GM12878 (cell line): ENCODE results near the gene CETP. TPM values are rescaled to one million over a fixed set of nuclear protein-coding genes. Genes with fewer than 3 reads are reported as not detected.

ENCODE experiments used
- ATAC-seq: fragments of 200-7000 bp; cut with Tn5 transposase; 3 replicates; pipeline ENCODE4 v1.9.1; 2020; ENCODE audit warnings: mild to moderate bottlenecking, moderate library complexity
- BruUV-seq: library from RNA; stranded (reverse); fragments of 400-500 nt; replicated peaks from 2 replicates; lab custom pipeline; 2021; lab: Mats Ljungman, UMichigan
- CTCF ChIA-PET: fragments of 300-600 bp; sonication (Branson Sonifier 250); formaldehyde crosslinking; extraction: SDS; loops from one replicate; lab custom pipeline; 2021; ENCODE audit warnings: inconsistent platforms; lab: Yijun Ruan, JAX
- POLR2A ChIA-PET: fragments of 350-600 bp; formaldehyde crosslinking; extraction: SDS; loops from one replicate; lab custom pipeline; 2021; ENCODE audit warnings: inconsistent platforms; lab: Charles Lee
- RAD21 ChIA-PET: fragments of 300-600 bp; sonication (Branson Sonifier 250); formaldehyde crosslinking; loops from one replicate; lab custom pipeline; 2023; ENCODE audit warnings: antibody characterized with exemption; ENCODE audit not compliant: unreplicated experiment; lab: Charles Lee
- SMC1A ChIA-PET: fragments of 300-600 bp; sonication (Branson Sonifier 250); formaldehyde crosslinking; loops from one replicate; lab custom pipeline; 2023; ENCODE audit not compliant: unreplicated experiment, uncharacterized antibody; lab: Charles Lee
- DNase-seq: peaks from one replicate; pipeline ENCODE4 v3.0.0-alpha.2; 2011; ENCODE audit warnings: low read depth, low spot score
- FAIRE-seq: peaks from 3 replicates; lab custom pipeline; 2011; peaks lifted over from hg19 to GRCh38; lab: Jason Lieb, UNC
- H2AFZ ChIP-seq: 2 replicates; pipeline ENCODE4 v1.6.0; 2011; ENCODE audit warnings: low read depth, low read length, control low read depth; ENCODE audit not compliant: control insufficient read depth
- H3K27ac ChIP-seq: 2 replicates; pipeline ENCODE4 v1.5.1; 2011; ENCODE audit warnings: control low read depth; ENCODE audit not compliant: control insufficient read depth, insufficient read depth
- H3K27me3 ChIP-seq, 2 experiments: replicated peaks in 1 of 2; 2 replicates each; pipeline versions ENCODE4 v1.6.0 to v1.6.1; 2011; ENCODE audit warnings: low read length in 1 of 2; ENCODE audit not compliant: control insufficient read depth in 2 of 2, insufficient read depth in 2 of 2
- H3K36me3 ChIP-seq, 2 experiments: 2 replicates each; pipeline ENCODE4 v1.5.1; 2011; ENCODE audit warnings: low read length in 1 of 2; ENCODE audit not compliant: control insufficient read depth in 2 of 2, insufficient read depth in 2 of 2
- H3K4me1 ChIP-seq: 2 replicates; pipeline ENCODE4 v1.6.1; 2011; ENCODE audit warnings: mild to moderate bottlenecking, low read length, moderate library complexity, mixed read lengths; ENCODE audit not compliant: control insufficient read depth, insufficient read depth
- H3K4me2 ChIP-seq: 2 replicates; pipeline ENCODE4 v1.6.0; 2011; ENCODE audit warnings: control low read depth; ENCODE audit not compliant: control insufficient read depth, insufficient read depth
- H3K4me3 ChIP-seq: fragments of 200-600 bp; sonication (generic); 2 replicates; pipeline ENCODE4 v1.5.1; 2016
- H3K79me2 ChIP-seq: 2 replicates; pipeline ENCODE4 v1.6.0; 2011; ENCODE audit warnings: low read length; ENCODE audit not compliant: control insufficient read depth, insufficient read depth
- H3K9ac ChIP-seq: 2 replicates; pipeline ENCODE4 v1.8.0; 2011; ENCODE audit warnings: low read length, control low read depth, mixed read lengths; ENCODE audit not compliant: control insufficient read depth, insufficient read depth
- H3K9me3 ChIP-seq: replicated peaks from 3 replicates; pipeline ENCODE4 v1.5.1; 2011; ENCODE audit warnings: mild to moderate bottlenecking, low read length; ENCODE audit not compliant: control insufficient read depth, insufficient read depth
- H4K20me1 ChIP-seq: 2 replicates; pipeline ENCODE4 v1.6.0; 2011; ENCODE audit not compliant: control insufficient read depth, insufficient read depth
- CHD2 ChIP-seq: IDR thresholded peaks from 2 replicates; pipeline ENCODE4 v1.6.1; 2011; ENCODE audit warnings: low read depth, low read length, improper control_type of control experiment, borderline replicate concordance
- CHD4 ChIP-seq: fragments of 200-600 bp; sonication (generic); IDR thresholded peaks from 2 replicates; pipeline ENCODE4 v1.6.1; 2016; ENCODE audit warnings: mild to moderate bottlenecking
- HDAC6 ChIP-seq: fragments of 200-600 bp; sonication (generic); IDR thresholded peaks from one replicate; pipeline ENCODE4 v1.8.0; 2017; ENCODE audit warnings: antibody characterized with exemption; ENCODE audit not compliant: unreplicated experiment
- HSF1 ChIP-seq: fragments of 150-350 bp; IDR thresholded peaks from 2 replicates; pipeline ENCODE4 v1.6.1; 2014; ENCODE audit warnings: mild to moderate bottlenecking, low read depth, low read length
- MEF2A ChIP-seq: IDR thresholded peaks from 2 replicates; pipeline ENCODE4 v1.6.1; 2011; ENCODE audit warnings: low read depth, mild to moderate bottlenecking, low read length, moderate library complexity; ENCODE audit not compliant: insufficient read depth
- PRDM15 ChIP-seq: fragments of 450-650 bp; formaldehyde crosslinking; IDR thresholded peaks from 2 replicates; pipeline ENCODE4 v1.4.0; 2020; ENCODE audit warnings: mild to moderate bottlenecking, moderate library complexity
- RELB ChIP-seq: fragments of 450-650 bp; IDR thresholded peaks from 2 replicates; pipeline ENCODE4 v1.6.1; 2017; ENCODE audit warnings: low read depth, mild to moderate bottlenecking, moderate library complexity
- TARDBP ChIP-seq: IDR thresholded peaks from 2 replicates; pipeline ENCODE4 v1.6.1; 2016; ENCODE audit warnings: borderline replicate concordance
- TCF12 ChIP-seq: IDR thresholded peaks from 2 replicates; pipeline ENCODE4 v1.6.1; 2011; ENCODE audit warnings: low read depth, mild to moderate bottlenecking, low read length
- ZNF207 ChIP-seq: fragments of 450-650 bp; IDR thresholded peaks from 2 replicates; pipeline ENCODE4 v1.6.1; 2014; ENCODE audit warnings: antibody characterized with exemption, mild to moderate bottlenecking, borderline replicate concordance
- WGBS: methylation state at CpG from one replicate; pipeline ENCODE4 v1.1.6; 2016; ENCODE audit warnings: low lambda C conversion rate; ENCODE audit not compliant: insufficient replicate concordance, insufficient coverage; ENCODE audit errors: missing lambda C conversion rate; 5-methylcytosine and 5-hydroxymethylcytosine counted together
- in situ Hi-C: fragments of 300-500 bp; cut with MboI; formaldehyde crosslinking; loops from 9 replicates; pipeline ENCODE4 v1.14.3; 2018; ENCODE audit warnings: mixed read lengths
- intact Hi-C: fragments of 100-400 bp; cut with micrococcal nuclease; formaldehyde crosslinking; loops from one replicate; pipeline ENCODE4 v1.14.2; 2022; ENCODE audit not compliant: unreplicated experiment
- polyA plus RNA-seq, 11 experiments: library from polyadenylated mRNA; depleted of rRNA in 4 of 11; unstranded in 6 of 11; stranded (reverse) in 5 of 11; fragments of >200 nt; fragmentation: Nextera tagmentation in 4 of 11; fragmentation: Illumina TruSeq in 1 of 11; extraction: Ambion mirVana in 4 of 11; extraction: Trizol in 1 of 11; gene quantifications; 1 replicate in 1 of 11; 2 replicates in 10 of 11; pipeline versions ENCODE4 v1.2.1 to v1.2.3, GENCODE V29; 2011 to 2016; ENCODE audit warnings: inconsistent platforms in 2 of 11, missing spikeins in 2 of 11, low read depth in 1 of 11
- total RNA-seq, 4 experiments: library from RNA; depleted of rRNA in 3 of 4; stranded (reverse); fragments of >200 nt in 3 of 4; fragmentation: Illumina TruSeq in 1 of 4; extraction: Trizol in 1 of 4; gene quantifications; 2 replicates each; pipeline versions ENCODE4 v1.2.1 to v1.2.3, GENCODE V29; 2013 to 2021
- TF ChIP-seq, protein P1 (sequence below): fragments of 450-650 bp; IDR thresholded peaks from 2 replicates; pipeline ENCODE4 v1.6.1; 2016; ENCODE audit warnings: mild to moderate bottlenecking
- TF ChIP-seq, protein P2 (sequence below): IDR thresholded peaks from 2 replicates; pipeline ENCODE4 v1.6.1; 2011; ENCODE audit warnings: borderline replicate concordance, low read depth, mild to moderate bottlenecking, moderate library complexity, mixed read lengths, low read length; ENCODE audit not compliant: insufficient read depth; ENCODE audit errors: extremely low read length

CETP gene
- total and polyA plus RNA-seq, 10 of the 15 experiments (the other 5 are each of a cell fraction or from before 2014, with no cell fraction given) = 1.2 to 6.4 (median 2.1) TPM

- DNase-seq = no peak
- peak overlapping the region; percentile 18; the same call in 1 of the 2 replicates for H3K9ac ChIP-seq
Observed at GRCh38 chr16:56985962-56986360, 24.2 kb downstream of the CETP start.

More at GRCh38 chr16:56985962-56986360, 24.2 kb downstream of the CETP start:
- H3K79me2 ChIP-seq = peaks cover 41% of the 10 kb centered on the region
- in situ Hi-C loops (no loop called here), intact Hi-C loops (no loop called here)
- no peak overlapping the region for H2AFZ ChIP-seq
- CTCF ChIA-PET = interaction anchor here (0.6 to 19.4 kb wide), 7 partner anchors 10 to 119 kb away, joined by 3 to 420 read pairs (median 8); partner anchors contain the start of gene CETP
- ATAC-seq (no peak), FAIRE-seq (no peak)
- peaks cover 48% of the 10 kb centered on the region for H3K4me1 ChIP-seq
- no peaks in the 10 kb centered on the region for H3K36me3 ChIP-seq
- no peaks in the 10 kb centered on the region for H3K27me3 ChIP-seq
- POLR2A ChIA-PET = interaction anchor here (1.0 to 15.9 kb wide), 6 partner anchors 10 to 69 kb away, joined by 3 to 343 read pairs (median 86); no protein-coding TSS in a partner anchor
- BruUV-seq = no TSS peak
- RAD21 ChIA-PET = interaction anchor here (5.0 to 22.4 kb wide), 4 partner anchors 16 to 60 kb away, joined by 35 to 473 read pairs (median 213); partner anchors contain the start of gene CETP
- 72% methylated on average over 2 of the region's 2 CpGs for WGBS
- TF ChIP-seq MEF2A (no peak), HDAC6 (no peak), HSF1 (no peak), RELB (no peak), CHD2 (no peak), TCF12 (no peak), CHD4 (no peak), PRDM15 (CRISPR knock-in tag) (no peak), ZNF207 (no peak), TARDBP (no peak)
- TF ChIP-seq, protein P1, sequence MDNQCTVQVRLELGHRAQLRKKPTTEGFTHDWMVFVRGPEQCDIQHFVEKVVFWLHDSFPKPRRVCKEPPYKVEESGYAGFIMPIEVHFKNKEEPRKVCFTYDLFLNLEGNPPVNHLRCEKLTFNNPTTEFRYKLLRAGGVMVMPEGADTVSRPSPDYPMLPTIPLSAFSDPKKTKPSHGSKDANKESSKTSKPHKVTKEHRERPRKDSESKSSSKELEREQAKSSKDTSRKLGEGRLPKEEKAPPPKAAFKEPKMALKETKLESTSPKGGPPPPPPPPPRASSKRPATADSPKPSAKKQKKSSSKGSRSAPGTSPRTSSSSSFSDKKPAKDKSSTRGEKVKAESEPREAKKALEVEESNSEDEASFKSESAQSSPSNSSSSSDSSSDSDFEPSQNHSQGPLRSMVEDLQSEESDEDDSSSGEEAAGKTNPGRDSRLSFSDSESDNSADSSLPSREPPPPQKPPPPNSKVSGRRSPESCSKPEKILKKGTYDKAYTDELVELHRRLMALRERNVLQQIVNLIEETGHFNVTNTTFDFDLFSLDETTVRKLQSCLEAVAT = no peak
- TF ChIP-seq, protein P2, sequence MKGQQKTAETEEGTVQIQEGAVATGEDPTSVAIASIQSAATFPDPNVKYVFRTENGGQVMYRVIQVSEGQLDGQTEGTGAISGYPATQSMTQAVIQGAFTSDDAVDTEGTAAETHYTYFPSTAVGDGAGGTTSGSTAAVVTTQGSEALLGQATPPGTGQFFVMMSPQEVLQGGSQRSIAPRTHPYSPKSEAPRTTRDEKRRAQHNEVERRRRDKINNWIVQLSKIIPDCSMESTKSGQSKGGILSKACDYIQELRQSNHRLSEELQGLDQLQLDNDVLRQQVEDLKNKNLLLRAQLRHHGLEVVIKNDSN = no peak
- H3K4me3 ChIP-seq = 0 out of 2 replicates have a peak overlapping the region, but pooled peaks have one; percentile 79
- no peaks in the 10 kb centered on the region for H3K9me3 ChIP-seq
- H3K27ac ChIP-seq = peak overlapping the region; percentile 54
- no peaks in the 10 kb centered on the region for H4K20me1 ChIP-seq
- SMC1A ChIA-PET = interaction anchor here (2.0 to 31.6 kb wide), 5 partner anchors 17 to 59 kb away, joined by 6 to 604 read pairs (median 111); partner anchors contain the start of gene CETP
- H3K4me2 ChIP-seq = peak overlapping the region; percentile 19; the same call in 1 of the 2 replicates
